Adrenal gland (tissue), 12 donors: Measurements from ENCODE around the gene PAQR4. TPM values are rescaled to one million over a fixed set of nuclear protein-coding genes. Genes with fewer than 3 reads are reported as not detected.

Experiments used
- DNase-seq, 7 donors: peaks; one replicate each; pipeline ENCODE4 v3.0.0-alpha.2; 2019 to 2020
- H3K27ac ChIP-seq, 5 donors: fragments of 200-600 bp; sonication (generic) in 4 of 5; 1 replicate in 3 of 5; 2 replicates in 2 of 5; pipeline versions ENCODE4 v1.5.1 to v1.8.0; 2016 to 2020; ENCODE audit warnings: mild to moderate bottlenecking in 1 of 5
- H3K27me3 ChIP-seq: fragments of 200-600 bp; 2 replicates; pipeline ENCODE4 v1.8.0; 2021
- H3K36me3 ChIP-seq, 2 donors: fragments of 200-600 bp; replicated peaks in 1 of 2; 1 replicate in 1 of 2; 2 replicates in 1 of 2; pipeline versions ENCODE4 v1.5.1 to v1.8.0; 2018 to 2022
- H3K4me1 ChIP-seq, 2 donors: fragments of 200-600 bp; replicated peaks in 1 of 2; 1 replicate in 1 of 2; 2 replicates in 1 of 2; pipeline versions ENCODE4 v1.5.1 to v1.8.0; 2018 to 2021
- H3K4me3 ChIP-seq, 4 donors: fragments of 200-600 bp; sonication (generic) in 3 of 4; one replicate each; pipeline ENCODE4 v1.5.1; 2016 to 2018
- H3K9me3 ChIP-seq, 3 donors: fragments of 200-600 bp; sonication (generic) in 1 of 3; replicated peaks in 1 of 3; 1 replicate in 2 of 3; 2 replicates in 1 of 3; pipeline versions ENCODE4 v1.5.1 to v1.8.0; 2016 to 2021
- POLR2A ChIP-seq, 2 donors: fragments of 450-650 bp; IDR thresholded peaks; one replicate each; pipeline ENCODE4 v1.6.1; 2017; ENCODE audit warnings: antibody characterized with exemption in 2 of 2, mild to moderate bottlenecking in 2 of 2, moderate library complexity in 1 of 2
- WGBS, 4 donors: extraction: QIAGEN DNeasy Blood & Tissue Kit in 2 of 4; methylation state at CpG; one replicate each; pipeline versions ENCODE4 v1.1.5 to v1.1.7; 2013 to 2017; 5-methylcytosine and 5-hydroxymethylcytosine counted together
- intact Hi-C, 2 donors: fragments of 100-400 bp; cut with DNase I; formaldehyde crosslinking; loops; one replicate each; pipeline versions ENCODE4 v1.14.1 to v1.15.0; 2022 to 2023
- polyA plus RNA-seq, 3 donors: library from polyadenylated mRNA; stranded (reverse); fragments of 200-250 nt in 2 of 3; fragments of 350-450 nt in 1 of 3; fragmentation: Illumina TruSeq in 1 of 3; extraction: RNeasy Lipid Tissue Mini Kit (QIAGEN cat#74804) in 1 of 3; gene quantifications; one replicate each; pipeline ENCODE4 v1.2.3, GENCODE V29; 2013 to 2014
- total RNA-seq, 9 donors: library from RNA; depleted of rRNA in 4 of 9; stranded (reverse); fragments of >200 nt in 4 of 9; fragments of 120-200 nt in 1 of 9; fragmentation: NEBNext Ultra II Directional in 1 of 9; extraction: Animal tissue kit (Norgen Biotek cat#: 25700) in 1 of 9; gene quantifications; one replicate each; pipeline versions ENCODE4 v1.1.0 to v1.2.4, GENCODE V29; 2013 to 2023
- TF ChIP-seq, protein P1 (sequence below), 6 experiments: fragments of 450-650 bp in 4 of 6; fragments of 200-600 bp in 2 of 6; sonication (generic) in 1 of 6; IDR thresholded peaks; 1 replicate in 5 of 6; 2 replicates in 1 of 6; pipeline versions ENCODE4 v1.5.1 to v1.8.0; 2016 to 2021; ENCODE audit warnings: antibody characterized with exemption in 6 of 6, mild to moderate bottlenecking in 2 of 6, moderate library complexity in 1 of 6
- donor health status: healthy with polysubstance abuse.
- donor health status: Bipolar disorder and iron deficiency.
- donor health status: DM: yes; HTN: yes; CAD: no.
- donor health status: DM: no; HTN: no; CAD: no.
- donor health status: DM: no; HTN: no; CAD: no.
- donor health status: DM: yes; HTN: yes; CAD: no.

The PAQR4 gene
- total and polyA plus RNA-seq, 12 donors = 4.1 to 17.0 (median 12.1) TPM

DNA sequence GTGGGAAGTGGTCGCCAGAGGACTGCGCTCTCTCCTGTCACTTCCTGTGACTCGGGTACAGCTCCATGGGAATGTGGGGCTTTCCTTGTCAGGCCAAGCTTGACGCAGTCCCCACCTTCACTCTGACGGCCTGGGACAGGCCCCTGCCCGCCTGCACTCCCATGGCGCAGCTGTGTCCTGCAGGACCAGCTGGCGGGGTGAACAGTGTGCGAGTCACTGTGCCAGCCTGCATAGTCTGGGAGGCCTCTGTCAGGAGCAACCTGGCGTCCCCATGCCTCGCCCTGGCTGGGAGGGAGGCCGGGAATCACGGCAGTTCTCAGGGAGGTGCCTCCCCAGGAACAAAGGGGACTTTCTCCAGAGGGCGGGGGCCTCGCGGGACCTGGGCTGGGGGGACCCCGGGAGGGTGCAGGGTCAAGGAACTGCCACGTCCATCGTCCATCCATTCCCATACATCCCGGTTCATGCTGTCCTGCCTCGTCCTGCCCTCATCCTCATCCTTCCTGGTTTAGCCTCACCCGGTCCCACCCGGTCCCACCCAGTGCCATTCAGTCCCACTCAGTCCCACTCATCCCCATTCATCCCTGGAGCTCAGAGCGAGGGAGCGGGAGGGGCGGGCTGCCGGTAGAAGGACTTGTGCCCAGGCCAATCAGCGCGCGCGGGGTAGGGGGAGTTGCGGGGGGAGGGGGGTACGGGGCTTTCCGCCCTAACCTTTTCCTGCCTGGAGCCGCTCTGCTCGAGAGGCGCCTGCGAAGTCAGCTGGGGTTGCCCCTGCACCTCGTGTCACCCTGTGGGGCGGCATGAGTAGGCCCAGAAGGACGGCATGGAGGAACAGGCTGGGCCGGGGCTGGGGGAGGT is 44.0 kb upstream of the PAQR4 start:
- WGBS, 4 donors = 66 to 84% (median 79%) methylated on average over 8 to 42 of the region's 42 CpGs
- intact Hi-C loops = loop anchor here (5.0 to 10.0 kb wide), 3 partner anchors 53 to 88 kb away; partner anchors contain the start of gene PKMYT1 (in 1 of the 2)
- Histone ChIP-seq H3K36me3 (peaks cover 0 to 10% of the 10 kb centered on the region in 2 donors), H3K27ac (no peak overlapping the region), H3K4me3 (no peak overlapping the region), H3K9me3 (no peaks in the 10 kb centered on the region), H3K27me3 (no peaks in the 10 kb centered on the region), H3K4me1 (peaks cover 0 to 8% of the 10 kb centered on the region in 2 donors)
- no peak for DNase-seq
- no peak for TF ChIP-seq POLR2A (IDR thresholded peaks at IDR 0.05)
- TF ChIP-seq, protein P1, sequence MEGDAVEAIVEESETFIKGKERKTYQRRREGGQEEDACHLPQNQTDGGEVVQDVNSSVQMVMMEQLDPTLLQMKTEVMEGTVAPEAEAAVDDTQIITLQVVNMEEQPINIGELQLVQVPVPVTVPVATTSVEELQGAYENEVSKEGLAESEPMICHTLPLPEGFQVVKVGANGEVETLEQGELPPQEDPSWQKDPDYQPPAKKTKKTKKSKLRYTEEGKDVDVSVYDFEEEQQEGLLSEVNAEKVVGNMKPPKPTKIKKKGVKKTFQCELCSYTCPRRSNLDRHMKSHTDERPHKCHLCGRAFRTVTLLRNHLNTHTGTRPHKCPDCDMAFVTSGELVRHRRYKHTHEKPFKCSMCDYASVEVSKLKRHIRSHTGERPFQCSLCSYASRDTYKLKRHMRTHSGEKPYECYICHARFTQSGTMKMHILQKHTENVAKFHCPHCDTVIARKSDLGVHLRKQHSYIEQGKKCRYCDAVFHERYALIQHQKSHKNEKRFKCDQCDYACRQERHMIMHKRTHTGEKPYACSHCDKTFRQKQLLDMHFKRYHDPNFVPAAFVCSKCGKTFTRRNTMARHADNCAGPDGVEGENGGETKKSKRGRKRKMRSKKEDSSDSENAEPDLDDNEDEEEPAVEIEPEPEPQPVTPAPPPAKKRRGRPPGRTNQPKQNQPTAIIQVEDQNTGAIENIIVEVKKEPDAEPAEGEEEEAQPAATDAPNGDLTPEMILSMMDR (IDR thresholded peaks at IDR 0.05) = no peak

DNA sequence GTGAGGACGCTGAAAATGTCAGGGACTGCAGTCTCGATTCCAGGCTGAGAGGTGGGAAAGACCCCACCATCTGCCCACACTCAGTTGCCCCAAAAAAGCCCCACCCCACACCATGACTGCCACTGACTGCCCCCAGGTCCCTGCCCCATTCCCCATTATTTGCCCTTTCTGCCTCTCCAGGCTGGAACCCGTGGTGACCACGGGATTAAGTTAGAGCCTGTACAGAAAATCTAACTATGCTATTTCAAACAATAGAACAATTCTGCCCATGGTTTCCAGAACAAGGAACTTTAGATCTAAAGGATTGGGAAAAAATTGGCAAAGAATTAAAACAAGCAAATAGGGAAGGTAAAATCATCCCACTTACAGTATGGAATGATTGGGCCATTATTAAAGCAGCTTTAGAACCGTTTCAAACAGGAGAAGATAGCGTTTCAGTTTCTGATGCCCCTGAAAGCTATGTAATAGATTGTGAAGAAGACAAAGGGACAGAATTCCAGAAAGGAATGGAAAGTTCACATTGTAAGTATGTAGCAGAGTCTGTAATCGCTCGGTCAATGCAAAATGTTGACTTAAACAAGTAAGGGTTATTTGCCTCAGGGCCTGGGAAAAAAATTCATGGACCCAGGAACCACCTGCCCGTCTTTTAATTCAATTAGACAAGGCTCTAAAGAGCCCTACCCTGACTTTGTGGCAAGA is 43.0 kb upstream of the PAQR4 start:
- Histone ChIP-seq H3K36me3 (peaks cover 0 to 18% of the 10 kb centered on the region in 2 donors), H3K4me1 (peaks cover 0 to 8% of the 10 kb centered on the region in 2 donors), H3K4me3 (no peak overlapping the region), H3K27ac (no peak overlapping the region), H3K27me3 (no peaks in the 10 kb centered on the region), H3K9me3 (no peaks in the 10 kb centered on the region)
- intact Hi-C loops = loop anchor here in 1 of 2 donors (5.0 to 10.0 kb wide), 2 partner anchors 59 to 89 kb away; partner anchors contain the start of gene PKMYT1
- no peak for DNase-seq
- WGBS, 4 donors = 70 to 78% (median 75%) methylated on average over 8 to 9 of the region's 9 CpGs
- no peak for TF ChIP-seq POLR2A (IDR thresholded peaks at IDR 0.05)
- TF ChIP-seq, protein P1 (IDR thresholded peaks at IDR 0.05) = no peak

DNA sequence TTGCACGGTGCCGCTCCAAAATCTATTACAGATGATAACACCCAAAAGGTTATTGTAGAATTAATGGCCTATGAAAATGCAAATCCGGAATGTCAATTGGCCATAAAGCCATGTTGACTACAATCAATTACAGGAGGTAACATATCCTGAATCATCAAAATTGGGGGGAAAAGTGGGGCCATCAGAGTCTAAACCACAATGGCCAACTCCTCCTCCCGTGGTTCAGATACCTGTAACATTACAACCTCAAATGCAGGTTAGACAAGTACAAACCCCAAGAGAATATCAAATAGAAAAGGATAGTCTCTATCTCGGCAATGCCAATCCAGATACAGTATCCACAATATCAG is 42.5 kb upstream of the PAQR4 start:
- no peaks in the 10 kb centered on the region for H3K9me3 ChIP-seq
- TF ChIP-seq, protein P1 (IDR thresholded peaks at IDR 0.05) = no peak
- no peak for TF ChIP-seq POLR2A (IDR thresholded peaks at IDR 0.05)
- no peaks in the 10 kb centered on the region for H3K27me3 ChIP-seq
- no peak for DNase-seq
- H3K36me3 ChIP-seq = peaks cover 0 to 18% of the 10 kb centered on the region in 2 donors
- intact Hi-C loops = loop anchor here in 1 of 2 donors (5.0 to 10.0 kb wide), 2 partner anchors 58 to 89 kb away; partner anchors contain the start of gene PKMYT1
- H3K27ac ChIP-seq = peak overlapping the region in 1 of 5 donors; percentile 11
- WGBS, 4 donors = 70 to 84% (median 76%) methylated on average over 5 of the region's 5 CpGs
- H3K4me3 ChIP-seq = no peak overlapping the region
- peaks cover 0 to 8% of the 10 kb centered on the region in 2 donors for H3K4me1 ChIP-seq
